Kidney (tissue), 14 donors: ENCODE data around the gene JAZF1. TPM values are rescaled to one million over a fixed set of nuclear protein-coding genes. Genes with fewer than 3 reads are reported as not detected.

Source experiments
- DNase-seq, 5 donors: peaks; one replicate each; pipeline ENCODE4 v3.0.0-alpha.2; 2013 to 2020
- FAIRE-seq: peaks from 2 replicates; lab custom pipeline; 2012; peaks lifted over from hg19 to GRCh38; lab: Jason Lieb, UNC
- H3K27ac ChIP-seq, 2 donors: one replicate each; pipeline ENCODE4 v1.7.0; 2013; ENCODE audit warnings: low read depth in 2 of 2, low read length in 2 of 2, inconsistent platforms in 1 of 2
- H3K27me3 ChIP-seq: one replicate; pipeline ENCODE4 v1.7.1; 2013; ENCODE audit warnings: low read length, inconsistent platforms; ENCODE audit not compliant: control insufficient read depth, insufficient read depth
- H3K36me3 ChIP-seq, 3 donors: one replicate each; pipeline versions ENCODE4 v1.7.0 to v1.7.1; 2013; ENCODE audit warnings: low read length in 3 of 3, control low read depth in 1 of 3, inconsistent platforms in 1 of 3; ENCODE audit not compliant: insufficient read depth in 3 of 3, control insufficient read depth in 2 of 3
- H3K4me1 ChIP-seq, 3 donors: one replicate each; pipeline versions ENCODE4 v1.7.0 to v1.7.1; 2013; ENCODE audit warnings: low read length in 3 of 3, inconsistent platforms in 1 of 3, low read depth in 1 of 3; ENCODE audit not compliant: control insufficient read depth in 2 of 3, insufficient read depth in 2 of 3
- H3K4me3 ChIP-seq, 3 donors: one replicate each; pipeline versions ENCODE4 v1.7.0 to v1.8.1; 2013; ENCODE audit warnings: low read length in 3 of 3, control low read depth in 1 of 3, inconsistent platforms in 1 of 3
- H3K9ac ChIP-seq, 3 donors: one replicate each; pipeline versions ENCODE4 v1.7.0 to v1.7.1; 2013; ENCODE audit warnings: low read length in 3 of 3, control low read depth in 1 of 3, inconsistent platforms in 1 of 3
- H3K9me3 ChIP-seq, 3 donors: one replicate each; pipeline versions ENCODE4 v1.7.0 to v1.7.1; 2013; ENCODE audit warnings: low read length in 3 of 3, control low read depth in 1 of 3, inconsistent platforms in 1 of 3; ENCODE audit not compliant: control insufficient read depth in 2 of 3, insufficient read depth in 1 of 3
- intact Hi-C: fragments of 100-400 bp; cut with DNase I; formaldehyde crosslinking; loops from one replicate; pipeline ENCODE4 v1.11.1; 2022
- polyA plus RNA-seq: library from polyadenylated mRNA; stranded (reverse); fragments of 350-450 nt; fragmentation: Illumina TruSeq; extraction: RNeasy Lipid Tissue Mini Kit (QIAGEN cat#74804); gene quantifications from one replicate; pipeline ENCODE4 v1.2.3, GENCODE V29; 2014; ENCODE audit warnings: low read depth, low replicate concordance; ENCODE audit not compliant: insufficient read depth
- total RNA-seq: library from RNA; stranded (reverse); fragmentation: NEBNext Ultra II Directional; extraction: Animal tissue kit (Norgen Biotek cat#: 25700); gene quantifications from one replicate; pipeline ENCODE4 v1.2.1, GENCODE V29; 2021
- TF ChIP-seq, protein P1 (sequence below): IDR thresholded peaks from 3 replicates; pipeline ENCODE4 v1.5.1; 2012; ENCODE audit warnings: mild to moderate bottlenecking, moderate library complexity, borderline replicate concordance; ENCODE audit not compliant: insufficient read depth; ENCODE audit errors: extremely low read depth
- donor health status: control.
- donor health status: control.
- donor health status: control.
- donor health status: control.
- donor health status: control.
- donor health status: DM: yes; HTN: yes; CAD: no.
- donor health status: Normal renal cell carcinoma (clear cell type).

JAZF1 gene
- total and polyA plus RNA-seq, 2 donors from 2014 or later, result 5.7 to 13.1 TPM

DNA sequence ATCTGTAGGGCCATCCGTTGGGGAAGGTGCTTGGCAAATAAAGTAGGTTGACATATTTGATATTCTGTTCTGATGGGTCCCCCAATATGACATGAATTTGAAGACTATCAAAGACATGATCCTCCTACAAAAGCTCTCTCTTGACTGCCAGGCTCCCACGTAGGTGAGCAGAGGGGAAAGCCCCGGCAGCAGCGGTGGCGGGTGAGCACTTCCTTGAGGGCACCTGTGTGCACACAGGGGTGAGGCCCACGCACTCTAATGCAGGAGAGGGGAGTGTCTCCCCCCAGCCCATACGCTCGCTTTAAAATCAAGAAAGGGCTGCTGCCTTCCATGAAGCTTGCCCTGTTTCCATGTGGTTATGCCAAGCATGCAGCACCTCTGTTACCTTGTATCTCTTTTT lies 340.3 kb downstream of the JAZF1 start:
- no peaks in the 10 kb centered on the region for H3K9me3 ChIP-seq
- no peak for DNase-seq
- intact Hi-C loops, result no loop called here
- H3K9ac ChIP-seq, result no peak overlapping the region
- H3K4me1 ChIP-seq, result peaks cover 0 to 6% (median 5%) of the 10 kb centered on the region in 3 donors
- no peaks in the 10 kb centered on the region for H3K27me3 ChIP-seq
- FAIRE-seq, result no peak
- TF ChIP-seq, protein P1, sequence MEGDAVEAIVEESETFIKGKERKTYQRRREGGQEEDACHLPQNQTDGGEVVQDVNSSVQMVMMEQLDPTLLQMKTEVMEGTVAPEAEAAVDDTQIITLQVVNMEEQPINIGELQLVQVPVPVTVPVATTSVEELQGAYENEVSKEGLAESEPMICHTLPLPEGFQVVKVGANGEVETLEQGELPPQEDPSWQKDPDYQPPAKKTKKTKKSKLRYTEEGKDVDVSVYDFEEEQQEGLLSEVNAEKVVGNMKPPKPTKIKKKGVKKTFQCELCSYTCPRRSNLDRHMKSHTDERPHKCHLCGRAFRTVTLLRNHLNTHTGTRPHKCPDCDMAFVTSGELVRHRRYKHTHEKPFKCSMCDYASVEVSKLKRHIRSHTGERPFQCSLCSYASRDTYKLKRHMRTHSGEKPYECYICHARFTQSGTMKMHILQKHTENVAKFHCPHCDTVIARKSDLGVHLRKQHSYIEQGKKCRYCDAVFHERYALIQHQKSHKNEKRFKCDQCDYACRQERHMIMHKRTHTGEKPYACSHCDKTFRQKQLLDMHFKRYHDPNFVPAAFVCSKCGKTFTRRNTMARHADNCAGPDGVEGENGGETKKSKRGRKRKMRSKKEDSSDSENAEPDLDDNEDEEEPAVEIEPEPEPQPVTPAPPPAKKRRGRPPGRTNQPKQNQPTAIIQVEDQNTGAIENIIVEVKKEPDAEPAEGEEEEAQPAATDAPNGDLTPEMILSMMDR, result no peak
- no peak overlapping the region for H3K4me3 ChIP-seq
- no peak overlapping the region for H3K27ac ChIP-seq
- no peaks in the 10 kb centered on the region for H3K36me3 ChIP-seq

DNA sequence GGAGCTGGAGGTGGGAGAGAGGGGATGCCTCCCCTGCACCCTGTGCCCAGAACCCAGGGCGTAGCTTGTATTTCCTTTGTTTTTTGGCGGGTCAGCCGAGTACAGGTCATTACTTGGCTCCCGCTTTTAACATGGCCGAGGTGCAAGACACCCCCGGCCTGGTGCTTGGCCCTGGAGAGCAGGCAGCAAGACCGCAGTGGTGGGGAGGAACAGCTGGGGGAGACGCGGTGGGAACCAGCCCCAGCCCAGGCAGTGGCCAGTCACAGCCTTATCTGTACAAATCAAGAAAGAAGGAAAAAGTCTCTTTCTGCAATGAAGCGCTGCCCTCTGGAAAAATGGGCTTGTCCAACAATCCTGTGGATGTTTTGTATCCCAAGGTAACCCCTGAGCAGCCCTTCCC lies 341.5 kb downstream of the JAZF1 start:
- no peak for DNase-seq
- Histone ChIP-seq H3K9ac (no peak overlapping the region), H3K27me3 (no peaks in the 10 kb centered on the region), H3K4me1 (peaks cover 0 to 11% (median 5%) of the 10 kb centered on the region in 3 donors), H3K27ac (no peak overlapping the region), H3K9me3 (no peaks in the 10 kb centered on the region), H3K4me3 (no peak overlapping the region), H3K36me3 (no peaks in the 10 kb centered on the region)
- intact Hi-C loops, result no loop called here
- FAIRE-seq, result no peak
- TF ChIP-seq, protein P1, result no peak

DNA sequence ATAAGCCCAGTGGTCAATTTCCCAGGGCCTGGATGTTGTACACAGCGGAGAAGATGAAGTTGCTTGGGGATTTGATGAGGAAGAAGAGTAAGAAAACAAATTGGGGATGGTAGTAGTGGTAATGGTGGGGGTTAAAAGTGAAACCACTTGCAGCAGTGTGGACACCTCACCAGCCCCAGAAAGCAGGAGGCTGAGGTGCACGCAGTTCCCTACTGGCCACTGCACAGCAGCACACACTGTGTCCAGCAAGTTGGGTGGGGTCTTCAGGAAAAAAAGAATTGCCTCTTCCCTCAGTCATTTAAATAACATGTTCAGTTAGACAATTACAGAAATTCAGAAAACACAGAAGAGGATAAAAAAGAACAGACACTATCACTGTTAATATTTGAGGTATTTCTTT lies 344.1 kb downstream of the JAZF1 start:
- DNase-seq, result no peak
- Histone ChIP-seq H3K4me1 (peaks cover 0 to 8% (median 5%) of the 10 kb centered on the region in 3 donors), H3K9me3 (no peaks in the 10 kb centered on the region), H3K4me3 (no peak overlapping the region), H3K27ac (no peak overlapping the region), H3K9ac (no peak overlapping the region), H3K36me3 (peaks cover 0 to 3% (median 2%) of the 10 kb centered on the region in 3 donors), H3K27me3 (no peaks in the 10 kb centered on the region)
- intact Hi-C loops, result no loop called here
- TF ChIP-seq, protein P1, result no peak
- no peak for FAIRE-seq

DNA sequence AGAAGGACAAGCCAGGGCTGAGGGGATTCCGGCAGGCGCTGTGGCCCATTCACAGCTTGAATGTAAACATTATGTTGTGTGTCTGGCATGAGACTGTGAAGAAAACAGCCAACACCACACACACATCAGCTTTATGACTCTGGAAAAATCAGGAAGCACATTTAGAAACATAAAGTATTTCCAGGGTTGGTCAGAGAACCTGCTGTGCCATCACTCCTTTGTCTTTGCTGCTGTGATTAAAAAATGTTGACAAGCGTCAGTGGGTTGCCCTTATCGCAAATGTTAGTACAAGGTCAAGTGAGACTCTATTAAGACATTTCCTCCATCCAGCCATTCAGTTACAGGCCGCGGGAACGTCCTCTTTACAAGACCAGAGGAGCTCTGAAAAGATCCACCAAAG lies 345.2 kb downstream of the JAZF1 start:
- peak in 2 of 5 donors; percentile 19 to 26 for DNase-seq
- Histone ChIP-seq H3K4me1 (peaks cover 0 to 8% (median 5%) of the 10 kb centered on the region in 3 donors), H3K4me3 (no peak overlapping the region), H3K27me3 (no peaks in the 10 kb centered on the region), H3K9ac (no peak overlapping the region), H3K27ac (no peak overlapping the region), H3K9me3 (no peaks in the 10 kb centered on the region), H3K36me3 (peaks cover 0 to 3% (median 2%) of the 10 kb centered on the region in 3 donors)
- no peak for FAIRE-seq
- TF ChIP-seq, protein P1, result no peak
- intact Hi-C loops, result no loop called here
